Breast epithelium (tissue), 4 donors: ENCODE data around the gene NTMT2. TPM values are rescaled to one million over a fixed set of nuclear protein-coding genes. Genes with fewer than 3 reads are reported as not detected.
"Not testable (repeated sequence)": the region's sequence is repeated elsewhere in the genome, so short reads cannot be mapped to it uniquely, and the experiment has no call there.

Experiments
- DNase-seq, 2 donors: peaks; one replicate each; pipeline ENCODE4 v3.0.0-alpha.2; 2019; ENCODE audit warnings: low spot score in 2 of 2
- H3K27ac ChIP-seq, 2 donors: fragments of 200-600 bp; sonication (generic) in 1 of 2; one replicate each; pipeline ENCODE4 v1.5.1; 2016 to 2019; ENCODE audit warnings: mild to moderate bottlenecking in 1 of 2
- H3K27me3 ChIP-seq, 2 donors: fragments of 200-600 bp; sonication (generic) in 1 of 2; one replicate each; pipeline versions ENCODE4 v1.5.1 to v1.6.0; 2017 to 2019; ENCODE audit warnings: control low read depth in 1 of 2, mild to moderate bottlenecking in 1 of 2
- H3K36me3 ChIP-seq: fragments of 200-600 bp; one replicate; pipeline ENCODE4 v1.5.1; 2019
- H3K4me1 ChIP-seq, 2 donors: fragments of 200-600 bp; sonication (generic); one replicate each; pipeline ENCODE4 v1.5.1; 2016 to 2019; ENCODE audit warnings: control low read depth in 1 of 2
- H3K4me3 ChIP-seq, 3 donors: fragments of 200-600 bp; sonication (generic); 1 replicate in 2 of 3; 2 replicates in 1 of 3; pipeline ENCODE4 v1.5.1; 2016 to 2019; ENCODE audit warnings: mild to moderate bottlenecking in 3 of 3, moderate library complexity in 2 of 3
- H3K9me3 ChIP-seq, 2 donors: fragments of 200-600 bp; sonication (generic) in 1 of 2; one replicate each; pipeline ENCODE4 v1.5.1; 2016 to 2019; ENCODE audit warnings: control low read depth in 1 of 2
- CTCF ChIP-seq, 3 donors: fragments of 450-650 bp; IDR thresholded peaks; one replicate each; pipeline ENCODE4 v1.5.1; 2016 to 2017; ENCODE audit warnings: antibody characterized with exemption in 3 of 3, mild to moderate bottlenecking in 3 of 3, moderate library complexity in 3 of 3
- POLR2A ChIP-seq: fragments of 450-650 bp; IDR thresholded peaks from one replicate; pipeline ENCODE4 v1.6.1; 2016; ENCODE audit warnings: antibody characterized with exemption, mild to moderate bottlenecking, moderate library complexity
- POLR2AphosphoS5 ChIP-seq, 3 donors: sonication (generic); formaldehyde crosslinking; IDR thresholded peaks; one replicate each; pipeline ENCODE4 v1.6.1; 2017; ENCODE audit warnings: antibody characterized with exemption in 3 of 3
- intact Hi-C: fragments of 100-400 bp; cut with DNase I; formaldehyde crosslinking; loops from one replicate; pipeline ENCODE4 v1.15.1; 2023; ENCODE audit warnings: low total_unique reads
- total RNA-seq, 3 donors: library from RNA; depleted of rRNA; stranded (reverse); fragments of >200 nt; gene quantifications; one replicate each; pipeline ENCODE4 v1.1.0, GENCODE V29; 2016

Gene NTMT2
- total RNA-seq, 3 donors from 2014 or later: not detected

- H3K9me3 ChIP-seq: peaks cover 0 to 8% of the 10 kb centered on the region in 2 donors
- H3K36me3 ChIP-seq: no peaks in the 10 kb centered on the region
- no peak for TF ChIP-seq POLR2A
- TF ChIP-seq CTCF (IDR thresholded peaks at IDR 0.05): no peak
- TF ChIP-seq POLR2AphosphoS5 (IDR thresholded peaks at IDR 0.05): no peak
- no peaks in the 10 kb centered on the region for H3K4me1 ChIP-seq
- intact Hi-C loops: no loop called here
- no peak overlapping the region for H3K4me3 ChIP-seq
- H3K27me3 ChIP-seq: no peaks in the 10 kb centered on the region
- no peak overlapping the region for H3K27ac ChIP-seq
- DNase-seq: no peak
Measured at GRCh38 chr1:170168265-170168664, 22.5 kb downstream of the NTMT2 start.

GRCh38 chr1:170170513-170170912, 24.8 kb downstream of the NTMT2 start:
- H3K27ac ChIP-seq, intact Hi-C loops, DNase-seq, H3K4me1 ChIP-seq, H3K4me3 ChIP-seq, H3K27me3 ChIP-seq, H3K36me3 ChIP-seq: not testable (repeated sequence)
- H3K9me3 ChIP-seq: peaks cover 0 to 12% of the 10 kb centered on the region in 2 donors

- no peaks in the 10 kb centered on the region for H3K4me1 ChIP-seq
- H3K27me3 ChIP-seq: no peaks in the 10 kb centered on the region
- intact Hi-C loops: no loop called here
- H3K36me3 ChIP-seq: no peaks in the 10 kb centered on the region
- H3K9me3 ChIP-seq: peaks cover 0 to 12% of the 10 kb centered on the region in 2 donors
- no peak for DNase-seq
- H3K4me3 ChIP-seq: no peak overlapping the region
- no peak overlapping the region for H3K27ac ChIP-seq
- TF ChIP-seq POLR2AphosphoS5 (IDR thresholded peaks at IDR 0.05): no peak
- no peak for TF ChIP-seq POLR2A
- TF ChIP-seq CTCF (IDR thresholded peaks at IDR 0.05): no peak
Measured at GRCh38 chr1:170174395-170174794, 28.6 kb downstream of the NTMT2 start.

- Histone ChIP-seq H3K27ac (no peak overlapping the region), H3K4me3 (no peak overlapping the region), H3K36me3 (no peaks in the 10 kb centered on the region), H3K27me3 (no peaks in the 10 kb centered on the region), H3K9me3 (peaks cover 0 to 12% of the 10 kb centered on the region in 2 donors), H3K4me1 (no peaks in the 10 kb centered on the region)
- no peak for DNase-seq
- TF ChIP-seq CTCF (IDR thresholded peaks at IDR 0.05): no peak
- no peak for TF ChIP-seq POLR2AphosphoS5 (IDR thresholded peaks at IDR 0.05)
- no peak for TF ChIP-seq POLR2A
- intact Hi-C loops: no loop called here
Measured at GRCh38 chr1:170175041-170175440, 29.3 kb downstream of the NTMT2 start.

GRCh38 chr1:170175484-170175883, 29.7 kb downstream of the NTMT2 start:
- Histone ChIP-seq H3K27me3 (no peaks in the 10 kb centered on the region), H3K9me3 (peaks cover 0 to 10% of the 10 kb centered on the region in 2 donors), H3K4me1 (no peaks in the 10 kb centered on the region), H3K36me3 (no peaks in the 10 kb centered on the region), H3K27ac (no peak overlapping the region), H3K4me3 (no peak overlapping the region)
- intact Hi-C loops: no loop called here
- TF ChIP-seq POLR2A: no peak
- TF ChIP-seq CTCF (IDR thresholded peaks at IDR 0.05): no peak
- TF ChIP-seq POLR2AphosphoS5 (IDR thresholded peaks at IDR 0.05): no peak
- DNase-seq: no peak

- no peak for DNase-seq
- intact Hi-C loops: no loop called here
- H3K27me3 ChIP-seq: no peaks in the 10 kb centered on the region
- H3K36me3 ChIP-seq: no peaks in the 10 kb centered on the region
- no peak overlapping the region for H3K4me3 ChIP-seq
- peaks cover 0 to 3% of the 10 kb centered on the region in 2 donors for H3K9me3 ChIP-seq
- TF ChIP-seq POLR2AphosphoS5 (IDR thresholded peaks at IDR 0.05): no peak
- TF ChIP-seq POLR2A: no peak
- TF ChIP-seq CTCF (IDR thresholded peaks at IDR 0.05): no peak
- no peak overlapping the region for H3K27ac ChIP-seq
- H3K4me1 ChIP-seq: no peaks in the 10 kb centered on the region
Measured at GRCh38 chr1:170176772-170177171, 31.0 kb downstream of the NTMT2 start.
